ENCODE data around the gene PDXK.

PDXK gene

DNA sequence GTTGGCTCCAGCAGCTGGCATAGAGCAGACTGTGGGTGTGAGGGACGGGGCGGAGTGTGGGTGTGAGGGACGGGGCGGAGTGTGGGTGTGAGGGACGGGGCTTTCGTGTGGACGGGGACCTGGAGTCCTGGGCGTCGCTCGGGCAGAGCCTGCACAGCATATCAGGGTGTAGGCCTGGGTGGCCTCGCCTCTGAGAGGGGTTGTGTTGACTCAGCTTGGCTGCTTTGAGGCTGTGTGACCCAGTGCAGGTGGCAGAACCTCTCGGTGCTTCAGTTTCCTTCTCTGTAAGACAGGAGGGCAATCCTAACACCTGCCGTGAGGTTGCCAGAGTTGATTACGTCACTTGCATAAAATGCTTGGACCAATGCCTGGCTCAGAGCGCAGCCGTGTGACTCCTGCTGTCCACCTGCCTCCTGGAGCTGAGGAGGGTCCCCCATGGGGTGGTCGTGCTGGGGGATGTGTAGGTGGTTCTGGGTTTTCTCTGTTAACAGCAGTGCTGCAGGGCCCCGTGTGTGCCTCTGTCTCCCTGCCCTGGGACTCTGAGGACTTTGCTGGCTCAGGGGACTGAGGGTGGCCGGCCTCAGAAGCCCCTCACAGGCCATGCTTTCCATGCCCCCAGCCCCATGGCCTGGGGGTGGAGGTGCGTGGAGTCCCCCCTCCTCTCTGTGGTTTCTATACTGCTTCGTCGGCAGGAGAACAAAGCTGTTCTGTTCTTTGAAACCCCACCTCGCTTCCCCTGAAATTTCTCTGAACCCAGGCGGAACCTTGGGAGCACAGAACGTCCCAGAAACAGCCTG, 15.4 kb downstream of the PDXK start:
- TF ChIP-seq, protein P1, sequence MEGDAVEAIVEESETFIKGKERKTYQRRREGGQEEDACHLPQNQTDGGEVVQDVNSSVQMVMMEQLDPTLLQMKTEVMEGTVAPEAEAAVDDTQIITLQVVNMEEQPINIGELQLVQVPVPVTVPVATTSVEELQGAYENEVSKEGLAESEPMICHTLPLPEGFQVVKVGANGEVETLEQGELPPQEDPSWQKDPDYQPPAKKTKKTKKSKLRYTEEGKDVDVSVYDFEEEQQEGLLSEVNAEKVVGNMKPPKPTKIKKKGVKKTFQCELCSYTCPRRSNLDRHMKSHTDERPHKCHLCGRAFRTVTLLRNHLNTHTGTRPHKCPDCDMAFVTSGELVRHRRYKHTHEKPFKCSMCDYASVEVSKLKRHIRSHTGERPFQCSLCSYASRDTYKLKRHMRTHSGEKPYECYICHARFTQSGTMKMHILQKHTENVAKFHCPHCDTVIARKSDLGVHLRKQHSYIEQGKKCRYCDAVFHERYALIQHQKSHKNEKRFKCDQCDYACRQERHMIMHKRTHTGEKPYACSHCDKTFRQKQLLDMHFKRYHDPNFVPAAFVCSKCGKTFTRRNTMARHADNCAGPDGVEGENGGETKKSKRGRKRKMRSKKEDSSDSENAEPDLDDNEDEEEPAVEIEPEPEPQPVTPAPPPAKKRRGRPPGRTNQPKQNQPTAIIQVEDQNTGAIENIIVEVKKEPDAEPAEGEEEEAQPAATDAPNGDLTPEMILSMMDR (IDR thresholded peaks at IDR 0.05; ENCODE audit: control extremely low read depth, extremely low read depth, low read depth, missing control alignments), result no peak
- ChIA-PET CTCF (no interaction called here), POLR2A (interaction anchor here (0.5 kb wide), 1 partner anchor 20 kb away, joined by 4 read pairs; no protein-coding TSS in a partner anchor)
- no peak for DNase-seq (ENCODE audit: extremely low spot score)

DNA sequence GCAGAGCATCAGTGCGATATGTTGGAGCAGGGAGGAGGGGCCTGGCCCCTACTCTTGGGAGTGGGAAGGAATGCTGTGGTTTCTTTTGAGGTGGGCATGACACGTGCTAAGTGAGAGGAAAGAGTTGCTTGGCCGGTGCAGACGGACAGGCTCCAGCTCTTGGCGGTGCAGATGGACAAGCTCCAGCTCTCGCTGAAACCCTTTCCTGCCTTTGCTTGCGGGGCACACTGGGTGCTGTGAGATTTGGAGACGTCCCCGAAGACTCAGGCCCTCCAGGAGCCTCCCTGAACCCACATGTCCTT, 15.9 kb downstream of the PDXK start:
- POLR2A ChIA-PET, result no interaction called here
- TF ChIP-seq, protein P1 (IDR thresholded peaks at IDR 0.05; ENCODE audit: control extremely low read depth, extremely low read depth, low read depth, missing control alignments), result no peak
- CTCF ChIA-PET, result no interaction called here
- no peak for DNase-seq (ENCODE audit: extremely low spot score)

DNA sequence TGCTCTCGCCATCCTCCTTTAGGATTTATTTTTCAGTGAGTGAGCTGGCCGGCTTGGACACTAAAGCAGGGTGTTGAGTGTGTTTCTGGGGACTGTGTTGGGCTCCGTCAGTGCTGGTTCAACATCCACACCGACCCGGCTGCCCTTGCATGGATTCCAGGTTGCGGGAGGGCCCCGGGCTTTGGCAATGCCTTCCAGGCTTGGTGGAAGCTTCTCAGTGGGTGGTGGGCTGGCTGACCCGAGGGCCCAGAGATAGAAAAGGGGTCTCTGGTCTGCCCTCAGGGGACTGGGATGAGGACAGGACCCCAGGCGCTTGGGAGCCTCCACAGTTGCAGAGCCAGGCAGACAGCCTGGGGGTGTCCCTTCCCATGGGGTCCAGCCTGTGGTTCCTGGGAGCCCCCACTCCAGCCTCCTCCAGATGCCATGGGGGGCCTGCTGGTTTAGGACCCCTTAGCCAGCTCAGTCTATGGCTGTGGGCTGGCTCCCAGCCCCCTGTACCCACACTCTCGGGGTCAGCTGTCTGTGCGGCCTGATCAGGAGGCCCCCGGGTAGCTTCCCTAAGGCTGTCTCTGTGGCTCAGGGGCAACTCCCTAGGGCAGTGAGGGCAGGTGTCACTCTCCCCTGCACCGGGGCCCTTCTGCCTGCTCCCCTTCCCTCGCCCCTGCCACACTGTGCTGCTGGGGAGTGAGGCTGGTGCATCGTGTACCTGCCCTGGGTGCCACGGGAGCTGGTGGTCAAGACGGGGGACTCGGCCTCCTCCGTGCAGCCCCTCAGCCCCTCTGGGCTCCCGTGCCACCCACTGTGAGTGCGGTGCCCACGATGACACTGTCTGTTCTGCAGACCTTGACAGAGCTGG, 16.5 kb downstream of the PDXK start:
- TF ChIP-seq, protein P1 (IDR thresholded peaks at IDR 0.05; ENCODE audit: control extremely low read depth, extremely low read depth, low read depth, missing control alignments), result no peak
- POLR2A ChIA-PET, result no interaction called here
- CTCF ChIA-PET, result no interaction called here
- DNase-seq (ENCODE audit: extremely low spot score), result no peak

DNA sequence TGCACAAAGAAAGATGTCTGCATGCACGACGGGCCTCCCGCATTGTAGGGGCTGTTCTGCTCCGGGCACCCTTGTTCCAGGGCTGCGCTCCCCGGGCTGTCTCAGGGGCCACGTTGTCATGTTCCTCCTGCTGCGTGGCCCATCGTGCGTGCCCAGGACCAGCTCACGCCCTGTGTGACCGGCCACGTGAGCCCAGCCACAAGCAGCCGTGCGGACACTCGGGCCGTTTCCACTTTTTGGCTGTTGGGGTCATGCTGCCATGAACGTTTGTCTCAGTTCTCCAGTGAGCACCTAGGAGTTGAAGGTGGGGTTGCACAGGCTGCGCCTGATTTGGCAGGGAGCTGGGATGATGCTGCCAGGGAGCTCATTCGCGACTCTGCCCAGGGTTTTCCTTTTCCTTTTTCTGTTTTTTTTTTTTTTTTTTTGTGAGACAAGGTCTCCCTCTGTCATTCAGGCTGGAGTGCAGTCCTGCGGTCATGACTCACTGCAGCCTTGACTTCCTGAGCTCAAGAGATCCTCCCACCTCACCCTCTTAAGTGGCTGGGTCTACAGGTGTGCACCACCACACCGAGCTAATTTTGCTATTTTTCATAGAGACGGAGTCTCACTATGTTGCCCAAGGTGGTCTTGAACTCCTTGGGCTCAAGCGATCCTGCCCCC, 17.4 kb downstream of the PDXK start:
- CTCF ChIA-PET, result interaction anchor here (0.8 kb wide), 1 partner anchor 20 kb away, joined by 3 read pairs; no protein-coding TSS in a partner anchor
- POLR2A ChIA-PET, result no interaction called here
- no peak for DNase-seq (ENCODE audit: extremely low spot score)
- TF ChIP-seq, protein P1 (IDR thresholded peaks at IDR 0.05; ENCODE audit: control extremely low read depth, extremely low read depth, low read depth, missing control alignments), result no peak

- POLR2A ChIA-PET, result no interaction called here
- CTCF ChIA-PET, result interaction anchor here (0.8 to 1.1 kb wide), 3 partner anchors 9 to 21 kb away, joined by 3 read pairs; no protein-coding TSS in a partner anchor
- no peak for DNase-seq (ENCODE audit: extremely low spot score)
- TF ChIP-seq, protein P1 (IDR thresholded peaks at IDR 0.05; ENCODE audit: control extremely low read depth, extremely low read depth, low read depth, missing control alignments), result no peak
These were observed 18.4 kb downstream of the PDXK start for GRCh38 chr21:43737158-43737950.

Measured in GM10248 (cell line).